ENCODE results near the gene BTN3A1. TPM values are rescaled to one million over a fixed set of nuclear protein-coding genes. Genes with fewer than 3 reads are reported as not detected.

BTN3A1 gene
- total RNA-seq, 4 donors from 2014 or later = 12.3 to 29.3 (median 16.6) TPM

- Histone ChIP-seq H3K36me3 (peaks cover 0 to 1% (median 0%) of the 10 kb centered on the region in 3 donors), H3K4me3 (peak overlapping the region; percentile 29 to 88 (median 72)), H3K27ac (peak overlapping the region; percentile 83 to 94 (median 90)), H3K9me3 (no peaks in the 10 kb centered on the region), H3K27me3 (no peaks in the 10 kb centered on the region), H3K4me1 (peaks cover 0 to 46% (median 11%) of the 10 kb centered on the region in 4 donors)
- no peak for DNase-seq (ENCODE audit: low spot score in 2 of 2)
- WGBS, 2 donors = 17 to 28% methylated on average over 4 of the region's 4 CpGs
- peak in 2 of 5 experiments; percentile 21 to 27 for TF ChIP-seq CTCF (IDR thresholded peaks at IDR 0.05)
- TF ChIP-seq EP300 (IDR thresholded peaks at IDR 0.05) = no peak
These were observed 18.7 kb downstream of the BTN3A1 start for GRCh38 chr6:26420688-26421171.

GRCh38 chr6:26421259-26422144 lies 19.4 kb downstream of the BTN3A1 start:
- WGBS, 2 donors = 0 to 2% methylated on average over 31 of the region's 31 CpGs
- Histone ChIP-seq H3K4me3 (peak overlapping the region; percentile 59 to 88 (median 72)), H3K27me3 (no peaks in the 10 kb centered on the region), H3K4me1 (peaks cover 0 to 46% (median 11%) of the 10 kb centered on the region in 4 donors), H3K36me3 (peaks cover 0 to 9% (median 0%) of the 10 kb centered on the region in 3 donors), H3K9me3 (no peaks in the 10 kb centered on the region), H3K27ac (peak overlapping the region; percentile 83 to 94 (median 90))
- DNase-seq (ENCODE audit: low spot score in 2 of 2) = peak; percentile 47 to 83
- TF ChIP-seq EP300 (IDR thresholded peaks at IDR 0.05) (peak in 1 of 2 donors; percentile 76), CTCF (IDR thresholded peaks at IDR 0.05) (peak in 1 of 5 experiments; percentile 5), POLR2A (IDR thresholded peaks at IDR 0.05) (peak in 1 of 2 donors; percentile 68)

GRCh38 chr6:26422329-26422728 lies 20.3 kb downstream of the BTN3A1 start:
- Histone ChIP-seq H3K9me3 (no peaks in the 10 kb centered on the region), H3K27me3 (no peaks in the 10 kb centered on the region), H3K27ac (peak overlapping the region in 1 of 4 donors; percentile 91), H3K4me3 (peak overlapping the region in 1 of 4 donors; percentile 88), H3K4me1 (peaks cover 0 to 46% (median 11%) of the 10 kb centered on the region in 4 donors), H3K36me3 (peaks cover 0 to 17% (median 0%) of the 10 kb centered on the region in 3 donors)
- DNase-seq (ENCODE audit: low spot score in 2 of 2) = no peak
- WGBS, 2 donors = 79 to 83% methylated on average over 3 of the region's 3 CpGs
- no peak for TF ChIP-seq CTCF (IDR thresholded peaks at IDR 0.05)
- TF ChIP-seq POLR2A (IDR thresholded peaks at IDR 0.05) = no peak
- no peak for TF ChIP-seq EP300 (IDR thresholded peaks at IDR 0.05)

- no peak for TF ChIP-seq POLR2A (IDR thresholded peaks at IDR 0.05)
- TF ChIP-seq CTCF (IDR thresholded peaks at IDR 0.05) = no peak
- TF ChIP-seq EP300 (IDR thresholded peaks at IDR 0.05) = no peak
- no peak overlapping the region for H3K4me3 ChIP-seq
- no peaks in the 10 kb centered on the region for H3K27me3 ChIP-seq
- no peaks in the 10 kb centered on the region for H3K9me3 ChIP-seq
- 94 to 95% methylated on average over 5 of the region's 5 CpGs for WGBS, 2 donors
- DNase-seq (ENCODE audit: low spot score in 2 of 2) = no peak
- H3K27ac ChIP-seq = no peak overlapping the region
- peaks cover 0 to 56% (median 1%) of the 10 kb centered on the region in 3 donors for H3K36me3 ChIP-seq
- H3K4me1 ChIP-seq = peaks cover 0 to 44% (median 5%) of the 10 kb centered on the region in 4 donors
These were observed 24.8 kb downstream of the BTN3A1 start for GRCh38 chr6:26426691-26427450.

Data from tibial nerve (tissue), 4 donors.